ENCODE results near the gene RSRC1.

RSRC1 gene

DNA sequence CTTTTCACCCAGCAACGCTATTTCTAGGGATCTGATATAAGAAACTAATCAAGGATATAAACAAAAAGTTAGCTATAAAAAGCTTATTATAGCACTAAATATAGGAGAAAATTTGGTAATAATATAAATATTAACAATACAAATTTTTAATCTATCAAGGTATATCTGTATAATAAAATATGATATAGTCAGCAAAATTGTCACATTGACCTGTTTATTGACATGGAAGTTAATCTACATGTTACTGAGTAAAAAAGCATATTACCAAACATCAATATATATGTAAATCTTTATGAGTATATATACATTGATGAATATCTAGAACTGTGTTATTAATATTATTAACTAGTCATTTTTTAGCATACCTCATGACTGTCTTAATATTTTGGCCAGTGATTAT lies 30.3 kb upstream of the RSRC1 start:
- Histone ChIP-seq H4K20me1 (ENCODE audit: insufficient read depth, low read length) (no peaks in the 10 kb centered on the region), H3K27me3 (ENCODE audit: low read depth, low read length) (no peaks in the 10 kb centered on the region), H3K4me3 (ENCODE audit: low read length) (no peak overlapping the region), H3K9me3 (ENCODE audit: insufficient read depth, low read length) (no peaks in the 10 kb centered on the region), H3K9ac (ENCODE audit: low read length) (no peak overlapping the region), H2AFZ (ENCODE audit: low read depth, low read length) (no peak overlapping the region), H3K4me1 (ENCODE audit: low read length) (no peaks in the 10 kb centered on the region), H3K36me3 (replicated peaks; ENCODE audit: low read depth, low read length) (no peaks in the 10 kb centered on the region), H3K79me2 (ENCODE audit: low read length) (no peaks in the 10 kb centered on the region), H3K27ac (ENCODE audit: low read length) (no peak overlapping the region), H3K4me2 (ENCODE audit: low read length) (no peak overlapping the region)
- TF ChIP-seq, protein P1, sequence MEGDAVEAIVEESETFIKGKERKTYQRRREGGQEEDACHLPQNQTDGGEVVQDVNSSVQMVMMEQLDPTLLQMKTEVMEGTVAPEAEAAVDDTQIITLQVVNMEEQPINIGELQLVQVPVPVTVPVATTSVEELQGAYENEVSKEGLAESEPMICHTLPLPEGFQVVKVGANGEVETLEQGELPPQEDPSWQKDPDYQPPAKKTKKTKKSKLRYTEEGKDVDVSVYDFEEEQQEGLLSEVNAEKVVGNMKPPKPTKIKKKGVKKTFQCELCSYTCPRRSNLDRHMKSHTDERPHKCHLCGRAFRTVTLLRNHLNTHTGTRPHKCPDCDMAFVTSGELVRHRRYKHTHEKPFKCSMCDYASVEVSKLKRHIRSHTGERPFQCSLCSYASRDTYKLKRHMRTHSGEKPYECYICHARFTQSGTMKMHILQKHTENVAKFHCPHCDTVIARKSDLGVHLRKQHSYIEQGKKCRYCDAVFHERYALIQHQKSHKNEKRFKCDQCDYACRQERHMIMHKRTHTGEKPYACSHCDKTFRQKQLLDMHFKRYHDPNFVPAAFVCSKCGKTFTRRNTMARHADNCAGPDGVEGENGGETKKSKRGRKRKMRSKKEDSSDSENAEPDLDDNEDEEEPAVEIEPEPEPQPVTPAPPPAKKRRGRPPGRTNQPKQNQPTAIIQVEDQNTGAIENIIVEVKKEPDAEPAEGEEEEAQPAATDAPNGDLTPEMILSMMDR (IDR thresholded peaks at IDR 0.05; ENCODE audit: low read depth, low read length), result no peak
- no peak for TF ChIP-seq EZH2phosphoT487 (IDR thresholded peaks at IDR 0.05; ENCODE audit: low read depth)

DNA sequence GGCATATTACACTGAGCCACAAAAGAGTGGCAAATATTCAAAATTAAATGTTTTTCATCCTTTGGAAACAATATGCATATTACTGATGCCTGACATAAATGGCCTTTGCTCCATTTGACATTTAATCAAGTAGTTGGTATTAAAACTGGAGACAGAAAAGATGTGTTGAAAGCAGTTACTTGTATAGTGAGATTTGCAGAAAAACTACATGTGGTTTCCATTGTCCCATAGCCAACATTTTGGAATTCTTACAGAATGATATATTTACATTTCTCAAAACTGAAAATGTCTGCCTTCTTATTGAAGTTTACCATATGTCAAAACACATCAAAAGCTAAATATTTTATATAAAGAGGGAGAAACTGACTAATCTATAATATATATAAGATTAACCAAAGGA lies 25.2 kb upstream of the RSRC1 start:
- H3K79me2 ChIP-seq (ENCODE audit: low read length), result no peaks in the 10 kb centered on the region
- TF ChIP-seq EZH2phosphoT487 (IDR thresholded peaks at IDR 0.05; ENCODE audit: low read depth), result no peak
- TF ChIP-seq, protein P1 (IDR thresholded peaks at IDR 0.05; ENCODE audit: low read depth, low read length), result no peak

DNA sequence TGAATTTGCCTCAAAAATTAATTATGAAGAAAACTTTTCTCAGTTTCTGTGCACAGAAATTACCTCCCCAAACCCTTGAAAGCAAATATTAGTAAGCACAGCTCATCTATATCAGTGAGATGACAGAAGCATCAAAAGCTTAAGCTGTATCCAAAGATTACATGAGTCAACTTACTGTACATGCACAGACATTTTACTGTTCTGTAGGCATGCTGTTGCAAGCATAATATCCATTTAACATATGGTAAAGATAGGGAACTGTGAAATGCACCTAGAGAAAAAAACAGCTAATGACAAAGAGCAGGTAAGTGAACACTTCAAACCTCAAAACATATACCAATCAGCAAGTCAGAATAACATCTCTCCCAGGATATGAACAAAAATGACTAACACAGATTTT lies 24.5 kb upstream of the RSRC1 start:
- H3K27ac ChIP-seq (ENCODE audit: low read length), result no peak overlapping the region
- H3K9ac ChIP-seq (ENCODE audit: low read length), result no peak overlapping the region
- no peaks in the 10 kb centered on the region for H3K79me2 ChIP-seq (ENCODE audit: low read length)
- TF ChIP-seq, protein P1 (IDR thresholded peaks at IDR 0.05; ENCODE audit: low read depth, low read length), result no peak
- no peak for TF ChIP-seq EZH2phosphoT487 (IDR thresholded peaks at IDR 0.05; ENCODE audit: low read depth)
- no peak overlapping the region for H3K4me3 ChIP-seq (ENCODE audit: low read length)
- no peaks in the 10 kb centered on the region for H4K20me1 ChIP-seq (ENCODE audit: insufficient read depth, low read length)
- H3K27me3 ChIP-seq (ENCODE audit: low read depth, low read length), result no peaks in the 10 kb centered on the region
- no peaks in the 10 kb centered on the region for H3K36me3 ChIP-seq (replicated peaks; ENCODE audit: low read depth, low read length)
- H3K4me2 ChIP-seq (ENCODE audit: low read length), result no peak overlapping the region
- H2AFZ ChIP-seq (ENCODE audit: low read depth, low read length), result no peak overlapping the region
- H3K9me3 ChIP-seq (ENCODE audit: insufficient read depth, low read length), result no peaks in the 10 kb centered on the region
- no peaks in the 10 kb centered on the region for H3K4me1 ChIP-seq (ENCODE audit: low read length)

More for the DNA sequence above, 25.2 kb upstream of the RSRC1 start:
- Histone ChIP-seq H3K27me3 (ENCODE audit: low read depth, low read length) (no peaks in the 10 kb centered on the region), H3K36me3 (replicated peaks; ENCODE audit: low read depth, low read length) (no peaks in the 10 kb centered on the region), H3K4me3 (ENCODE audit: low read length) (no peak overlapping the region), H4K20me1 (ENCODE audit: insufficient read depth, low read length) (no peaks in the 10 kb centered on the region), H2AFZ (ENCODE audit: low read depth, low read length) (no peak overlapping the region), H3K4me1 (ENCODE audit: low read length) (no peaks in the 10 kb centered on the region), H3K27ac (ENCODE audit: low read length) (no peak overlapping the region), H3K4me2 (ENCODE audit: low read length) (no peak overlapping the region), H3K9me3 (ENCODE audit: insufficient read depth, low read length) (no peaks in the 10 kb centered on the region), H3K9ac (ENCODE audit: low read length) (no peak overlapping the region)

DNA sequence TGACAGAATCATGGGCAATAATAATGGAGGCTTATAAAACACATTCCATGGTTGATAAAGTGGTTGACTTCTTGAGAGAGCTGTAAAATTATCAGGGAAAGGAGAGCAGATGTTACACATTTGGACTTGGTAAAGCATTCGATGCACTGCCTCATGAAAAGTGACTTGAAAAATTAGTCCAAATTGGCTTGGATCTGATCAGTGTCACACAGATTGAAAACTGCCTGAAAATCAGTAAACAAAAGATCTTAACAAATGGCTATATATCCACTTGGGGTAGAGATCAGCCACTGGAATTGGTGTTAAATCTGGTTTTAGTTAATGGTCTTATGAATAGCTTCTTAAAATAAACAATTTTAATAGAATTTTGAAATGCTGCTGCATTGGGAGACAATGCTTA lies 24.0 kb upstream of the RSRC1 start:
- no peak overlapping the region for H2AFZ ChIP-seq (ENCODE audit: low read depth, low read length)
- no peaks in the 10 kb centered on the region for H3K79me2 ChIP-seq (ENCODE audit: low read length)
- H3K9me3 ChIP-seq (ENCODE audit: insufficient read depth, low read length), result no peaks in the 10 kb centered on the region
- H3K27me3 ChIP-seq (ENCODE audit: low read depth, low read length), result no peaks in the 10 kb centered on the region
- no peak overlapping the region for H3K9ac ChIP-seq (ENCODE audit: low read length)
- H3K27ac ChIP-seq (ENCODE audit: low read length), result no peak overlapping the region
- H3K4me3 ChIP-seq (ENCODE audit: low read length), result no peak overlapping the region
- no peak overlapping the region for H3K4me2 ChIP-seq (ENCODE audit: low read length)
- TF ChIP-seq, protein P1 (IDR thresholded peaks at IDR 0.05; ENCODE audit: low read depth, low read length), result no peak
- TF ChIP-seq EZH2phosphoT487 (IDR thresholded peaks at IDR 0.05; ENCODE audit: low read depth), result no peak
- no peaks in the 10 kb centered on the region for H3K4me1 ChIP-seq (ENCODE audit: low read length)
- no peaks in the 10 kb centered on the region for H4K20me1 ChIP-seq (ENCODE audit: insufficient read depth, low read length)
- no peaks in the 10 kb centered on the region for H3K36me3 ChIP-seq (replicated peaks; ENCODE audit: low read depth, low read length)
